Measurements from ENCODE around the gene PIGN. TPM values are rescaled to one million over a fixed set of nuclear protein-coding genes. Genes with fewer than 3 reads are reported as not detected.
A peak's percentile ranks its signal among the peaks of the same experiment; 100 is the strongest.

PIGN gene
- total RNA-seq, 1 experiment from 2014 or later: 30.9 TPM

DNA sequence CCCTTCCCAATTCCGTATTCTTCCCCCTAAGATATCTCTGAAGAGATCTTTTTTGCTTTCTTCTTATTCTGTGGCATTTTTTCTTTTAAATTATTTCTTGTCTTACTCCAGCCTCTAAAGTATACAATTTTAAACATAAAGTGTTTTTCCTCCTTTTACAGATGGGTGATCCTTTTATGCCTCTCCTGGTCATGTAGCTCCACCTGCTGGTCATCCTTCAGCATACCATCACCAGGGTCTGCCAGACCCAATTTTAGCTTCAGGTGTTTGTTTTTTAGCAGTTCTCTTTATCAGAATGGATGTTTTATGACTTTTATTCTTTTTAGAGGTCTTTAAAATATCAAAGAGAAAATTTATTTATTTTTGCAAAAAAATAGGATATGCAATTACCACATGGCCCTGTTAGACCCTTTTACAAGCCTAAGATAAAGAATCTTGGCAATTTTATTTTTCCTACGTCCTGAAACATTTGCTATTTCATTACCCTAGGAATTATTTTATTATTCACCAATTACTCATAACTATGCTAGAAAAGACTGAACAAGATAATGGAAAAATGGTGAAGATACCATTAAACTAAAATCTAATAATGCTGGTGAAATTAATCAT lies 55.5 kb downstream of the PIGN start:
- Histone ChIP-seq H4K20me1 (ENCODE audit: control insufficient read depth, insufficient read depth, insufficient read length) (no peaks in the 10 kb centered on the region), H3K56ac (ENCODE audit: insufficient read length, low read depth, low read length) (no peak overlapping the region), H3K9ac (ENCODE audit: extremely low read depth, insufficient read length, low read length) (no peak overlapping the region), H4K91ac (ENCODE audit: insufficient read length, low read depth, low read length) (no peak overlapping the region), H3K27ac (ENCODE audit: insufficient read length, low read depth, low read length) (no peak overlapping the region), H4K5ac (ENCODE audit: insufficient read length, low read depth, low read length) (no peak overlapping the region), H2BK20ac (ENCODE audit: low read depth, low read length, poor library complexity, severe bottlenecking) (no peak overlapping the region), H3K4me2 (ENCODE audit: insufficient read depth, insufficient read length, low read length) (no peak overlapping the region), H2BK5ac (ENCODE audit: insufficient read length, low read length) (no peak overlapping the region), H3K14ac (ENCODE audit: insufficient read depth, low read length) (no peak overlapping the region), H3K9me3 (ENCODE audit: control insufficient read depth, low read depth, low read length) (no peaks in the 10 kb centered on the region), H3K4ac (ENCODE audit: low read depth, low read length) (no peak overlapping the region), H3K27me3 (ENCODE audit: insufficient read depth, low read length) (no peaks in the 10 kb centered on the region), H2AFZ (ENCODE audit: low read length) (no peak overlapping the region), H2BK12ac (ENCODE audit: insufficient read length, low read depth, low read length) (no peak overlapping the region), H3K18ac (ENCODE audit: insufficient read length, low read depth, low read length) (no peak overlapping the region), H3K23me2 (ENCODE audit: insufficient read length, low read depth, low read length, poor library complexity, severe bottlenecking) (no peaks in the 10 kb centered on the region), H4K8ac (replicated peaks; ENCODE audit: insufficient read length, low read depth, low read length) (no peak overlapping the region), H3K4me1 (ENCODE audit: insufficient read depth, low read length) (no peaks in the 10 kb centered on the region), H2BK120ac (ENCODE audit: low read depth, low read length, poor library complexity, severe bottlenecking) (no peak overlapping the region), H2AK5ac (ENCODE audit: insufficient read length, low read length) (no peak overlapping the region), H2BK15ac (ENCODE audit: low read depth, low read length) (no peak overlapping the region), H3K79me1 (ENCODE audit: insufficient read depth, low read depth, low read length, poor library complexity, severe bottlenecking) (no peaks in the 10 kb centered on the region), H3T11ph (ENCODE audit: low read length) (no peak overlapping the region), H3K79me2 (ENCODE audit: insufficient read depth, low read length) (no peaks in the 10 kb centered on the region), H3K23ac (ENCODE audit: insufficient read length, low read depth, low read length) (no peak overlapping the region)
- Mint-ChIP-seq H3K4me3 (no peak overlapping the region), H3K9me3 (no peaks in the 10 kb centered on the region), H3K4me1 (peaks cover 0 to 6% of the 10 kb centered on the region in 2 experiments; a peak in 2 of 4 replicates), H3K36me3 (ENCODE audit: insufficient read depth in 1 of 3, low read depth in 3 of 3) (no peaks in the 10 kb centered on the region), H3K27me3 (ENCODE audit: low read depth) (no peaks in the 10 kb centered on the region), H3K27ac (no peak overlapping the region)
- DNase-seq: peak; percentile 49
- no CpG with 5 or more reads among the region's 2 CpGs for WGBS (ENCODE audit: extremely low coverage, insufficient read length, low lambda C conversion rate)
- TF ChIP-seq, protein P1, sequence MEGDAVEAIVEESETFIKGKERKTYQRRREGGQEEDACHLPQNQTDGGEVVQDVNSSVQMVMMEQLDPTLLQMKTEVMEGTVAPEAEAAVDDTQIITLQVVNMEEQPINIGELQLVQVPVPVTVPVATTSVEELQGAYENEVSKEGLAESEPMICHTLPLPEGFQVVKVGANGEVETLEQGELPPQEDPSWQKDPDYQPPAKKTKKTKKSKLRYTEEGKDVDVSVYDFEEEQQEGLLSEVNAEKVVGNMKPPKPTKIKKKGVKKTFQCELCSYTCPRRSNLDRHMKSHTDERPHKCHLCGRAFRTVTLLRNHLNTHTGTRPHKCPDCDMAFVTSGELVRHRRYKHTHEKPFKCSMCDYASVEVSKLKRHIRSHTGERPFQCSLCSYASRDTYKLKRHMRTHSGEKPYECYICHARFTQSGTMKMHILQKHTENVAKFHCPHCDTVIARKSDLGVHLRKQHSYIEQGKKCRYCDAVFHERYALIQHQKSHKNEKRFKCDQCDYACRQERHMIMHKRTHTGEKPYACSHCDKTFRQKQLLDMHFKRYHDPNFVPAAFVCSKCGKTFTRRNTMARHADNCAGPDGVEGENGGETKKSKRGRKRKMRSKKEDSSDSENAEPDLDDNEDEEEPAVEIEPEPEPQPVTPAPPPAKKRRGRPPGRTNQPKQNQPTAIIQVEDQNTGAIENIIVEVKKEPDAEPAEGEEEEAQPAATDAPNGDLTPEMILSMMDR (conservative IDR thresholded peaks at IDR 0.05): peak; percentile 98

Data from H9 (cell line).